Stimulated activated CD8-positive, alpha-beta memory T cell treated with anti-CD3 and anti-CD28 coated beads, Interleukin-7, amount 100 ng/mL, for 4 hours (primary cell): ENCODE measurements around the gene SLC22A14.
"Not testable (repeated sequence)": the region's sequence is repeated elsewhere in the genome, so short reads cannot be mapped to it uniquely, and the experiment has no call there.

Experiments
- DNase-seq, 2 donors: peaks; one replicate each; pipeline ENCODE4 v3.0.0-alpha.2; 2020; ENCODE audit warnings: low read depth in 2 of 2

The SLC22A14 gene, protein sequence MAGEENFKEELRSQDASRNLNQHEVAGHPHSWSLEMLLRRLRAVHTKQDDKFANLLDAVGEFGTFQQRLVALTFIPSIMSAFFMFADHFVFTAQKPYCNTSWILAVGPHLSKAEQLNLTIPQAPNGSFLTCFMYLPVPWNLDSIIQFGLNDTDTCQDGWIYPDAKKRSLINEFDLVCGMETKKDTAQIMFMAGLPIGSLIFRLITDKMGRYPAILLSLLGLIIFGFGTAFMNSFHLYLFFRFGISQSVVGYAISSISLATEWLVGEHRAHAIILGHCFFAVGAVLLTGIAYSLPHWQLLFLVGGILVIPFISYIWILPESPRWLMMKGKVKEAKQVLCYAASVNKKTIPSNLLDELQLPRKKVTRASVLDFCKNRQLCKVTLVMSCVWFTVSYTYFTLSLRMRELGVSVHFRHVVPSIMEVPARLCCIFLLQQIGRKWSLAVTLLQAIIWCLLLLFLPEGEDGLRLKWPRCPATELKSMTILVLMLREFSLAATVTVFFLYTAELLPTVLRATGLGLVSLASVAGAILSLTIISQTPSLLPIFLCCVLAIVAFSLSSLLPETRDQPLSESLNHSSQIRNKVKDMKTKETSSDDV

DNA sequence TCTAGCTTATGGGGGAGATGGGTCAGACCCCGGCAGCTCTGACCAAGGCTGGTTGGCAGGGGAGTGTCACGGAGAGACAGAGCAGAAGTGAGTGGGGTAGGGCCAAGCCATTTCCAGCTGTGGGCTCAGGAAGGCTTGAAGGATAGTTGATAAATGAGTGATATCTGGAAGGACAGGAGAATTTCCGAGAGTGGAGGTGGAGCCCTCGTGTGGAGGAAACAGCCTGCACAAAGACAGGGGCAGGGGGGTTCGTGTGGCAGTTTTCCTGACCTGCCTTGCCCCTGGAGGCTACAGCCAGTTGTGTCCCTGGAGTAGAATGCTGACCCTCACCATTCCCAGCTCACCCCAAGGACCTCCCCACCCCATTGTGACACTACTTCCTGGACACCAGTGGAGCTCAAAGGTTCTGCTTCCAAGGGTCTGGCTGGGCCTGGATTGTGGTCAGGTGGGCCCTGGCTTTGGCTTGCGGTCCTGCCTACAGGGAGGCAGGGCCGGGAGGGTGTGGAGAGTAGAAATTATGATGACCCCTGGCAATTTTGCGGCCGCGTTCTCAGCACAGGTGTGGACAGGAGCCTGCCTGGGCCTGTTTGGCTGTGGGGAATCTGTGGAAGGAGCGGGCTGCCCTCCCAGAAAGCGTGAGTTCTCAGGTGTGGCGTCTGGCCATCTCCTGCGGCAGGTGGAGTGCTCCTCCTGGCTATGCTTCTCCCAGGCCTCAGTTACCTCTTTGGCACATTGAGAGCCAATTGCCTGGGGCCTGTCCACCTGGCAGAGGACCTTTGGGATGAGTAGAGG is at the start of gene SLC22A14:
Gene SLC22A14 (plus strand): TSS at position 400 of the 792 bp plus-strand sequence. CDS start 23,733 bp downstream, outside the sequence.
- no peak for DNase-seq

- no peak for DNase-seq
Observed at GRCh38 chr3:38232701-38233100, 49.4 kb upstream of the SLC22A14 start.

GRCh38 chr3:38235466-38235865 is 46.6 kb upstream of the SLC22A14 start:
- DNase-seq: no peak

DNA sequence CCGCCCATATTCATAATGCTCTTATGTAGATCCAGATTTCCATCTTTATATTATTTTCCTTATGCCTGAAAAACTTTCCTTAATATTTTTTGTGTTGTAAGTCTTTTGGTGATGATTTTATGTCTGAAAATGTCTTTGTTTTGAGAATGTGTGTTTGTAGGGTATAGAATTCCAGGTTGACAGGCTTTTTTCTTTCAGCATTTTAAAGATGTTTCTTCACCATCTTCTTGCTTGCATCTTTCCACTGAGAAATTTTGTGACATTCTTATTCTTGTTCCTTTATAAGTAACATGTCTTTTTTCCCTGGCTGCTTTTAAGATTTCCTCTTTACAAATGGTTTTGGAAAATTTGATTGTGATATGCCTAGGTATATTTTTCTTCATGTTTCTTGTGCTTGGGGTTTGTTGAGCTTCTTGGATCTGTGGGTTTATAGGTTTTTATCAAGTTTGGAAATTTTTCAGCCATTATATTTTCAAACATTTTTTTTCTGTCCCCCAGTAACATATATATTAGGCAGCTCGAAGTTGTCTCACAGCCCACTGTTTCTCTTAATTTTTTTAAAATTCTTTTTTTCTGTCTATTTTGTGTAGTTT is 43.6 kb upstream of the SLC22A14 start:
- no peak for DNase-seq

DNA sequence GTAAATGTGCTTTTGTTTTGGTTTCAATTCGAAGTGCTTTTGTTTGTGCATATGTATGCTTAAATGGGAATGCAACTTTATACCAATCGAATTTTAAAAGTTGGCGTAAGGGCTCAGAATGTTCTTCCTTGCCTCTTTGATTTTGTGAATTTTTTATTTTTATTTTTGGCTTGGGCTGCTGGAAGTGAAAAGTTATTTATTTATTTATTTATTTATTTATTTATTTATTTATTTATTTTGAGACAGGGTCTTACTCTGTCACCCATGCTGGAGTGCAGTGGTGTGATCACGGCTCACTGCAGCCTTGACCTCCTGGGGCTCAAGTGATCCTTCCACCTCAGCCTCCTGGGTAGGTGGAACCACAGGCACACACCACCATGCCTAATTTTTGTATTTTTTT is 39.3 kb upstream of the SLC22A14 start:
- not testable (repeated sequence) for DNase-seq

DNA sequence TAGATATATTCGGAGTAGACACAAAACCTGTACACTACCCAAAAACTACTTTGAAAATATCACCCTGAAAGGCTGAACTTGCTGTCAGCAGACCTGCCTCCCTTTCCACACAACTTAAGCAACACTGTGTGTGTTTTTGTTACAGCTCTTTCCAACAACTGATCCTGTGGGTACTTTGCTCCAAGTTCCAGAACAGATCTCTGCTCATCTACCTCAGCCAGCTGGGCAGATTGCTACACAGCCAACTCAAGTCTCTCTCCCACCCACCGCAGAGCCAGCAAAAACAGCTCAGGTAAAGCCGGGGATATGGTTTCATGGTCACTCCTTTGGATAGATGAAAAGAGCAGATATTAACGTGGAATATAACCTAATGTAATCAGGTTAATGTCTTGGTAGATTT is 36.2 kb upstream of the SLC22A14 start:
- DNase-seq: no peak

GRCh38 chr3:38247366-38248035 is 34.6 kb upstream of the SLC22A14 start:
- DNase-seq: no peak

GRCh38 chr3:38250198-38250597 is 31.9 kb upstream of the SLC22A14 start:
- DNase-seq: no peak

DNA sequence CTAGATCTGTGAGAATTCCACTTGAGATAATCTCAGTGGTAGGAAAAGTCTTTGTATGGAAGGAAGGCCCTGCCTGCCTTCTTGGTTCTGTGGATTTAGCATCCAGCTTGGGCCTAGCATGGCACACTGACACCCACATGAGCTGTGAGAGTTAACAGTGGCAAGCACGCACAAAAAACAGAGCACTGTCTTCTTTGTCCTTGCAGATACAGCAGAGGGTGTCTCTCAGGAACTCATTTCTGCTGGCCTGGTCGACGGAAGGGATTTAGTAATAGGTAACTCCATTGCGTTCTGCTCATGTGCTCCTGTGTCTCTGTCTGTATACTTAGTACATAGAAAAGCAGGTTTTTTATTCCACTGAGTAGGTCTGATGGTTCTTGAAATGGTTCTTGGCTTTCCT is 30.9 kb upstream of the SLC22A14 start:
- no peak for DNase-seq

DNA sequence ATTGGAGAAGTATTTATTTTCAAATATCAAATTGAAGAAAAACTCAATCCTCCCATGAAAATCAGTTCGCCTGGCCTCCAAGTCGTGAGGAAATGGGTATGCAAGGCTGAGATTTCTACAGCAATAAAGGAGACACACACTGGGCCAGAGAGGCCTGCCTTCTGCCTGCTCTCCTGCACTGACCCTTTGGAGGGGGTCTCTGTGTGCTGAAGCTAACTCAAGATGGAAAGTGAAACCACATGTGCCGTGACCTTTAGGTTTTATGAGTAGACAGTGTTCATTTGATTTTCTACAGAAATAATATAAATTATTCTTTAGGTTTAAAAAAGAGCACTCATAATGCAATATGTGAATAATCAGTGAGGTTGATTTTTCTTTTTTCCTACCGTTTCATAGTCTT is 28.4 kb upstream of the SLC22A14 start:
- DNase-seq: no peak

DNA sequence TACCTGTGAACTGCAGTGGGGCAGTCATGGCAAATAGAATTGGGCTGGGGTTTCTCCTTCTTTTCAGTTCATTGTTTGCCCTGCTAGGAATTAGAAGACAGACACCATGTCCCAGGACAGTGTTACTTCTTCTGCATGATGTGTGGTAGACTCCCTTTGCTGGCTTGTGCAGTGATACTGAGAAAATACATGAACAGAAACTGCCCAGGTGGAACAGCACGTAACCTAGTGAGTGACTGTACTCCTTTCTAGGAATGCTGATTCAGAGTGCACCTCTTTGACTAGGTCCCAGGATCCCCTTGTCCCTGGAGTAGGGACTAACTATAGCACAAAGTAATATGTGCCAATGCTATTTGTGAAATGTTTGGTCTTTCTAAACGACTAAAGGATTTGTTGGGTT is 27.2 kb upstream of the SLC22A14 start:
- no peak for DNase-seq

GRCh38 chr3:38255627-38256026 is 26.5 kb upstream of the SLC22A14 start:
- no peak for DNase-seq

DNA sequence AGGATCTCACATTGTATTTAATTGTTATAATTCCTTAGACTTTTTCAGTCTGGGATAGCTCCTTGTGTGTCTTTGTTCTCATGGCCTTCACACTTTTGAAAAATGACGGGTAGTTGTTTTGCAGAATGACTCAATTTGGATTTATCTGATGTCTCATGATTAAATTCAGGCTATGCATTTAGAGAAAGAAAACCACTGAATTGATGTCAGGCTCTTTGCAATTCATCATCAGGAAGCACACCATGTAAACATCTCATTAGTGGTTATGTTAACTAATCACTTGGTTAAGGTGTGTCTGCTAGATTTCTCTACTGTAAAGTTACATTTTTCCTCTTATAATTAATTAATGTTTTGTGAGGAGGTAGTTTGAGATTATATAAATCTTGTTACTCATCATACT is 24.5 kb upstream of the SLC22A14 start:
- no peak for DNase-seq

GRCh38 chr3:38260474-38260873 is 21.6 kb upstream of the SLC22A14 start:
- DNase-seq: no peak

GRCh38 chr3:38264353-38264771 is 17.7 kb upstream of the SLC22A14 start:
- DNase-seq: no peak

DNA sequence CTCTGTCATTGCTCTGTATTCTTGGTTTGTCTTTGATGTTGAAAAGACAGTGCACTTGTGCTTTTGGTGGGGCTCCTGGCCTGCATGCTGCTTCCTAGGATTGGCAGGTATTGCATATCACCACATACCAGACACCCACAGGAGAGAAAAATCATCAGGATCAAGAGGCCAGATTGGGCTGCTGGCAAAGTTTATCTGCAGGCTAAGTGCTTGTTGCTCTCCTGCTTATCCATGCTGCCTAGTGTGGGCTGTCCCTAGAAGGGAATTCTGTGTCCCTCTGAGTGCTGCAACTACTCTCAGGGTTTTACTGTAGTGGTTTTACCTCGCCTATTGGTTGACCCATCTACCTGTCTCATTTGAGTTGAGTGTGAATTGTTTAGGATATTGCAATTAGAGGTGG is 17.3 kb upstream of the SLC22A14 start:
- DNase-seq: no peak

DNA sequence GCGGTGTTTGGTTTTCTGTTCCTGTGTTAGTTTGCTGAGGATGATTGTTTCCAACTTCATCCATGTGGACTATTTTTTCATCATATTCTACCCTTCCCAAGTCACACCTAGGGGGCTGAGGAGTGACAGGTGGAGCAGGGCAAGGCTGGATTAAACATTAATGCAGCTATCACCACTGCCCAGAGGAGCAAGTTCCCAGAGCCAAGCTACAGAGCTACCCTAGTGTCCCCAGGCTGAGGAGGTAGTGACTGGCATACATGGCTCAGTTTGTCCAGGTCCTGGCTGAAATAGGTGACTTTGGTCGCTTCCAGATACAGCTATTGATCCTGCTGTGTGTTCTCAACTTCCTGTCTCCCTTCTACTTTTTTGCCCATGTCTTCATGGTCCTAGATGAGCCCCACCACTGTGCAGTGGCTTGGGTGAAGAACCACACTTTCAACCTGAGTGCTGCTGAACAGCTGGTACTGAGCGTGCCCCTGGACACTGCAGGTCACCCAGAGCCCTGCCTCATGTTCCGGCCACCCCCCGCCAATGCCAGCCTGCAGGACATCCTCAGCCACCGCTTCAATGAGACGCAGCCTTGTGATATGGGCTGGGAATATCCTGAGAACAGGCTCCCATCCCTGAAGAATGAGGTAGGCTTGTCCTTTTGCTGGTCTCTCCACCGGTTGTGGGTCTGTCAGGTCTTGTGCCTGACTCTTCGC is 16.3 kb upstream of the SLC22A14 start, which contains the start of gene SLC22A13:
Gene SLC22A13 (plus strand): TSS at position 209 of the 704 bp plus-strand sequence. CDS start 49 bp downstream, at position 258.
- no peak for DNase-seq

DNA sequence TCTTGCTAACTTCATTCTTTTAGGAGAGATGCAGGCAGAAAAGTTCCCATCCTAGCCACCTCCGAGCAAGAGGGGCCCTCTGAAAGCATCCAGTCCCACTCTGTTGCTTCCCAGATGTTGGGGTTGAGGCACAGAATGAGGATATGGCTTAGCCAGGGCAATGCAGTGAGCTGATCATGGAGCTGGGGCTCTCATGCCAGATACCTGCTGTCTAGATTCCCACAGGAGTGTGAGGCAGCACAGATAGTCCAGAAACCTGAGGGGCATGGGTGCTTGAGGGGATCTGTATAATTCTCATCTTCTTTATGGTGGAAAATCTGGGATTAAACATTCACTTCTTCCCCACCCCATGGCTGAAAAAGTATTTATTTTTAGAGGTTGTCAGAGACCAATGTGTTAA is 15.3 kb upstream of the SLC22A14 start:
- DNase-seq: no peak

DNA sequence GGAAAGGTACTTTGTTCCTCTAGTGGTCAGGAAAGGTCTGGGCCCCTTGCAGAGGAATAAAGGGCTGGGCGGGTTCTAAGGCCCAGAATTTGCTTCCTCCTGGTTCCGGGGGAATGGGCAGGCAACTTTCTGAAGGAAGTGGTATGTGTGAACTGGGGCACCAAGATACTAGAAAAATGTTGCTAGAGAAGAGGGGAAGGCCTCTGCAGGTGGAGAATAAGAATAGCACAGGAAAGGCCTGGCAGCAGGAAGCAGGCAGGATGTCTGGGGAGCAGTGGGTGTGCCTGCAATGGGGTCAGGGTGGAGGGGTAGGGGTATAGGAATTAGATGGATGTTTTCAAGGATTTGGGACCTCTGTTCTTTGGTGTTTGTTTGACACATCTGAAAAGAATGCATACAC is 14.4 kb upstream of the SLC22A14 start:
- no peak for DNase-seq

GRCh38 chr3:38268087-38268486 is 14.0 kb upstream of the SLC22A14 start:
- DNase-seq: no peak

DNA sequence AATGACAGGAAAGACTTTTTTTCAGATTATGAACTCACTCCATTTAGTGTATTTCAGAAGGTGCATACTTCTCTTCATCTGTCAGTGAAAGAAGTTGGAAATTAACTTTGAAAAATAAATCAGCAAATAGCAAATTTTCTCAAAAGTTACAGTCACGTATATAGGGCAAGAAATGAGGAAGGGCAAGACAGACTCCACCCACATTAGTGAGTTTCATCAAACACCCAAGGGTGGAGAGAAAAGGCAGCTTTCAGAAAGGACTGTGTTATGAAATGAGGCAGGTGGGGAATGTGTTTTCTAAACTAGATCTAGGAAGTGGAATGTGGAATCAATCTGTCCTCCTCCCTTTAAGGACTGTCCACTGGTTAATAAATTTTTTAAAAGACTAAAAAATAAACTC is 13.6 kb upstream of the SLC22A14 start:
- no peak for DNase-seq
